NB4 (cell line): ENCODE measurements around the gene PRKACB.

Experiments used
- DNase-seq: peaks from one replicate; pipeline ENCODE4 v3.0.0; 2010; ENCODE audit warnings: low read depth
- H3K4me3 ChIP-seq: one replicate; pipeline ENCODE4 v1.5.1; 2011; ENCODE audit warnings: mild to moderate bottlenecking, low read depth, low read length, moderate library complexity
- CTCF ChIP-seq: IDR thresholded peaks from one replicate; pipeline ENCODE4 v1.5.1; 2012; ENCODE audit warnings: low read depth, low read length
- MAX ChIP-seq: IDR thresholded peaks from 2 replicates; pipeline ENCODE4 v1.6.1; 2011; ENCODE audit warnings: low read depth, low read length
- MYC ChIP-seq: IDR thresholded peaks from 2 replicates; pipeline ENCODE4 v1.6.1; 2011; ENCODE audit warnings: low read depth, low read length
- POLR2A ChIP-seq: IDR thresholded peaks from 2 replicates; pipeline ENCODE4 v1.6.1; 2011; ENCODE audit warnings: mild to moderate bottlenecking; ENCODE audit not compliant: insufficient read length; ENCODE audit errors: extremely low read depth

Gene PRKACB

GRCh38 chr1:84259376-84259775, 115.3 kb downstream of the PRKACB start:
- no peak overlapping the region for H3K4me3 ChIP-seq
- TF ChIP-seq CTCF (no peak), MAX (no peak), POLR2A (no peak), MYC (no peak)
- DNase-seq: no peak

GRCh38 chr1:84259989-84260388, 115.9 kb downstream of the PRKACB start:
- no peak overlapping the region for H3K4me3 ChIP-seq
- no peak for DNase-seq
- TF ChIP-seq MYC: no peak
- TF ChIP-seq CTCF: no peak
- TF ChIP-seq MAX: no peak
- no peak for TF ChIP-seq POLR2A

GRCh38 chr1:84260852-84261518, 116.9 kb downstream of the PRKACB start:
- H3K4me3 ChIP-seq: no peak overlapping the region
- no peak for TF ChIP-seq MAX
- no peak for TF ChIP-seq MYC
- TF ChIP-seq POLR2A: no peak
- TF ChIP-seq CTCF: no peak
- no peak for DNase-seq

GRCh38 chr1:84264961-84265360, 120.9 kb downstream of the PRKACB start:
- no peak for DNase-seq
- no peak overlapping the region for H3K4me3 ChIP-seq
- TF ChIP-seq MAX (no peak), POLR2A (no peak), CTCF (no peak), MYC (no peak)

- DNase-seq: no peak
- H3K4me3 ChIP-seq: no peak overlapping the region
- no peak for TF ChIP-seq MAX
- no peak for TF ChIP-seq MYC
- TF ChIP-seq CTCF: no peak
- TF ChIP-seq POLR2A: no peak
Observed at GRCh38 chr1:84265867-84266266, 121.8 kb downstream of the PRKACB start.
